Measurements from ENCODE around the gene AMH. TPM values are rescaled to one million over a fixed set of nuclear protein-coding genes. Genes with fewer than 3 reads are reported as not detected.
"Not testable (repeated sequence)": the region's sequence is repeated elsewhere in the genome, so short reads cannot be mapped to it uniquely, and the experiment has no call there.

The AMH gene
- total RNA-seq, 1 donor from 2014 or later = 5.1 TPM

- no peak for DNase-seq (ENCODE audit: low spot score)
Observed at GRCh38 chr19:2270157-2270422, 21.0 kb downstream of the AMH start.

- peak; percentile 84 for DNase-seq (ENCODE audit: low spot score)
Observed at GRCh38 chr19:2270423-2271233, 21.5 kb downstream of the AMH start.

- no peak for DNase-seq (ENCODE audit: low spot score)
Observed at GRCh38 chr19:2271234-2272103, 22.3 kb downstream of the AMH start.

- peak; percentile 68 for DNase-seq (ENCODE audit: low spot score)
Observed at GRCh38 chr19:2273356-2274184, 24.4 kb downstream of the AMH start.

GRCh38 chr19:2274185-2274711, 25.1 kb downstream of the AMH start:
- DNase-seq (ENCODE audit: low spot score) = no peak

- DNase-seq (ENCODE audit: low spot score) = peak; percentile 78
Observed at GRCh38 chr19:2274931-2275535, 25.9 kb downstream of the AMH start.

- no peak for DNase-seq (ENCODE audit: low spot score)
Observed at GRCh38 chr19:2275588-2276428, 26.7 kb downstream of the AMH start.

- DNase-seq (ENCODE audit: low spot score) = no peak
Observed at GRCh38 chr19:2276429-2276986, 27.4 kb downstream of the AMH start.

- no peak for DNase-seq (ENCODE audit: low spot score)
Observed at GRCh38 chr19:2277138-2277537, 28.0 kb downstream of the AMH start.

GRCh38 chr19:2278459-2279158, 29.5 kb downstream of the AMH start:
- no peak for DNase-seq (ENCODE audit: low spot score)

- no peak for DNase-seq (ENCODE audit: low spot score)
Observed at GRCh38 chr19:2280633-2281264, 31.6 kb downstream of the AMH start.

- not testable (repeated sequence) for DNase-seq (ENCODE audit: low spot score)
Observed at GRCh38 chr19:2281265-2282061, 32.3 kb downstream of the AMH start.

GRCh38 chr19:2282062-2282861, 33.1 kb downstream of the AMH start, which contains the start of gene PEAK3:
Gene PEAK3 (minus strand): TSS chr19:2282175. CDS start chr19:2280931, 1,244 bp downstream.
- DNase-seq (ENCODE audit: low spot score) = peak; percentile 66

- no peak for DNase-seq (ENCODE audit: low spot score)
Observed at GRCh38 chr19:2282862-2283237, 33.7 kb downstream of the AMH start.

GRCh38 chr19:2283835-2284507, 34.8 kb downstream of the AMH start:
- no peak for DNase-seq (ENCODE audit: low spot score)

GRCh38 chr19:2286402-2287140, 37.4 kb downstream of the AMH start:
- no peak for DNase-seq (ENCODE audit: low spot score)
